NCI-H2029 (cell line): Measurements from ENCODE around the gene BACH1.

Experiments
- DNase-seq: peaks from one replicate; lab custom pipeline; 2025; lab: John Stamatoyannopoulos, UW

The BACH1 gene

DNA sequence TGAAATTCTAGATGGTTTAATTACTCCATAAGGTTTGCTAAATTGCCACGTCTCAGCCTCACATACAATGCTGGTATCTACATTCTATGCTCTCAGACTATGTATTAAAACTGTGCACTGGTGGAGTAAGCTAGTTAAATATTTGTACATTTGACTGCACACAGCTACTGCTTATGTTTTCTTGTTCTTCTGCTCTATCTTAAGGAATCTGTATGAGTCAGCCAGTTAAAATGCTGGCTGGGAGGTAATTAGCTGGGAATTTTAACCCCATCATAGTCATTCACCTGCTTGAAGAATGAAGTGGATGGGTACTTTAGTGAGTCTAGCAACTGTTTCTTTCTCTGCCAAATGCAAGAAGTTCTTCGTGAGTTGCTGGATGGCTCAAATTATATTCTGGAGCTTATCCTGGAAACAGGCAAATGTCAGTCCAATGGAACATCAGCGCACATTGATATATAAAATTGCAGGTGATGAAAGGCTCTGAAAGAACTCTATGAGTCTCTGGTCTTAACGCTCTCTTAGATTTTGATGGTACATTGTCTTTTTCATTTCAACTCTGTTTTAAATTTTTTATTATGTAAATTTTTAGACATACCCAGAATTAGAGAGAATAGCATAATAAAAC lies 83.4 kb downstream of the BACH1 start:
- DNase-seq, result no peak

DNA sequence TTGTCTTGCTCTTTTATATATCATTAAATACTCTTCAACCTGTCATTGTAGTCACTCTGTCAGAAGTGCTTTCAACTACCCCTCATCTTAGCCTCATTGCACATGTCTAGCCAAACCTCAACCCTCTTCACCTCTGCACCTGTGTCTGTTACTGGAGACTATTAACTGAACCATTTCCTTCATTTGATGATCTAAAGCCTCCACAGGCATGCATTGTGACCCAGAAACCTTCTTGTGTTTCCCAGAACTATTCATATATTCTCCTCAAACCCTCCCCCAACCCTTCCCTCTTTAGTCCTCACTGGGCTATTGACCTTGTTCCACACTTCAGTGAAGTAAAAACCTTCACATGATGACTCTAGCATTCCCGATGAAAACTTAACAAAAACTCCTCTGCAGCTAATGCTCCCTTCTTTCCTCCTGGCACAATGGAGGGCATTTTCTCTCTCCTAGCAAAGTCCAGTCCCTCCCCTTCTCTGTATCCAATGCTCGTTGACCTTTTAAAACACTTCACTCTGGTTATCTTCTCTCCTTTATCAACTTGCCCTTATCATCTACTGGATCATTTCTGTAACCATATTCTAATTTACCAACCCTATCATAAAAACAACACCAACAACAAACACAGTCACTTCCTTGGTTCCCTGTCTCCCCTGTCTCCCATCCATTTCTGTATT lies 86.1 kb downstream of the BACH1 start:
- peak; percentile 67 for DNase-seq

DNA sequence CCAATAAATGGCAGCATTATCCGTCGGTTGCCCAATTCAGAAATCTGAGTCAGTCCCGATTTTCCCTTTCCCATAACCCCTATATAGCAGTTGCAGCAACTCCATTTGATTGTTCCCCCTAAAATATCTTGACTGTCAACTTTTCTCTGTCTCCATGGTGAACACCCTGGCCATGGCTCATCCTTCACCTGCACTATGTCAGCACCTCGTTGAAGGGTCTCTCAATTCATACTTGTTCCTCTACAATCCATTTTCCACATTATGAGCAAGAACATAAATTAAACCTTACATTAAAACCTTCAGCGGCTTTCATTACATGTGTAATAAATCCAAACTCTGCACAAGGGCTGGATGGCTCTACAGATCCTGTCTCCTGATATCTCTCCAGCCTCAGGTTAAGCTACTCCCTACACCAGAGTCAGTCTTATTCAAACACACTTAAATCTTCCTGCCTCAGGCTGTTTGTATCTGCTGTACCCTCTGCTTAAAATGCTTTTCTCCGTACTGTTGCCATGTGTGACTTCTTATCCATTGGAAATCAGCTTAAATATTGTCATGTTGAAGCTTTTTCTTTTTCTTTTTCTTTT lies 87.3 kb downstream of the BACH1 start:
- no peak for DNase-seq

DNA sequence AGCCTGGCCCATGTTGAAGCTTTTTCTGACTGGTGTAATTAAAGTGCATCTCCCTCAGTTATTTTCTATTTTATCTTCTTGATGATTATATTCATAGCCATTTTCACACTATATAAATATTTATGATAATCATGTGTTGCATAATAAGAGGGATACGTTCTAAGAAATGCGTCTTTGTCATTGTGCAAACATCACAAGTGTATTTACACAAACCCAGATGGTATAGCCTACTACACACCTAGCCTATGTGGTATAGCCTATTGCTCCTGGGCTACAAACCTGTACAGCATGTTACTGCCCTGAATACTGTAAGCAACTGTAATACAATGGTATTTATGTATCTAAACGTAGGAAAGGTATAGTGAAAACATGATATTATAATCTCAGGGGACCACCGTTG lies 88.1 kb downstream of the BACH1 start:
- peak; percentile 12 for DNase-seq

DNA sequence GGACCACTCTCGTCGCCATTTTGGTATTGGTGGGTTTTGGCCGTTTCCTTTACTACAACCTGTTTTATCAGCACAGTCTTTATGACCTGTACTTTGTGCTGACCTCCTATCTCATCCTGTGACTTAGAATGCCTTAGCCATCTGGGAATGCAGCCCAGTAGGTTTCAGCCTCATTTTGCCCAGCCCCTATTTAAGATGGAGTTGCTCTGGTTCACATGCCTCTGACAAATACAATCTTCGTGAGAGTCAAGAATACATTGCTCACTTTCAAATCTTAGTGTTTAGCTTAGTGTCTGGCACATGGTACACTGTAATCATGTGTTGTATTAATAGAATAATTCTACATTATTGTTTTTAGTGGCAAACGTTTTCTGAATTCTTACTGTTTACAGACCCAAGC lies 88.9 kb downstream of the BACH1 start:
- DNase-seq, result no peak

DNA sequence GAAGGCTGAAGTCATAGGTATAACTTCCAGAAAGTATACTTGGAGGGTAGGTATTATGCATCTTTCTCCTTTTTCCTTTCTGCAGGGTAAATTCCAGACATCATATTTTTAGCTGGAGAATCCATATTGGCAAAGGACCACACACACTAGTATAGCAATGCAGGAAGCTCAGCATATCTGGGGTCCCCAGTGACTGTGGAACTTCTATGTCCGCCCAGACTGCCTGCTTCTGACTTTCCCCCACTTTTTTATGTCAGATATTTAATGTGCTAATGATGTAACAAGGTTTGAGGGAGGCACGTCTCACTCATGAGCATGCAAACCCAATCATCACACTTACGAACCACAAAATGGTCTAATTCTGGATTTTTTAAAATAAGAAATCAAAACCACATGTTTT lies 90.4 kb downstream of the BACH1 start:
- DNase-seq, result no peak

DNA sequence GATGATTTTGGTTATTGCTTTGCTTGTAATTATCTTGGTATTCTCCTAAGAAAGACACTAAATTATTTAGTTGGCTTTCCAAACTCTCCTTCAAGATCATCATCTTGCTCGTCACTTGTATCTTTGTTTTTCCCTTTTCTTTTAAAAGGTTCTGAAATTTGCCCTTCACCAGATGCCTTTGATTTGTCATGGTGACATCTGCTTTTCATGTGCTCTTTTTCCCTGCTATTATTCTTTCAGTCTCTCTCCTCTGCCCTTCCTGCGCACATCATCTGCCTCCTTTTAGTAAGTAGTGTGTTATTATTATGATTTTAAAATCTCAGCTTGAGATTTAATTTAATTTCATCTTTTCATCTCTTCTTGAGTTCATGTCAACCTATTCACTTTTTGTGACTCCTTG lies 92.1 kb downstream of the BACH1 start:
- DNase-seq, result no peak

DNA sequence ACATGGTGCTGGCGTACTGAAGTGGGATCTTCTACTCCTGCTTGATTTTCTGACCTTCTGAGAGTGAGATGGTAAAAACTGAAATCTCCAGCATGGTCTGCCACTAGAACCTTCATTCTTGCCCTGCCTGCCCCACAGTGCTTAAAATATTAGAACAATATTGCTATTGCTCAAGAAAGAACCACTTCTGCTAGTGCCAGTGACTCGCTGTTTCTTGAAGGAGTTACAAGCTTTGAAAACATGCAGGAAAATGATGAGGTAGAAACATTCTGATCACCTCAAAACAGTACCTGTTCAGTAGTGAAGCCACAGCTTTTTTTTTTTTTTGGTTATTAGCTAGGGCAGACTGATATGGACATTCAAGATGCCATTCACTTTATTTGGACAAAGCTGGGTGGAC lies 95.3 kb downstream of the BACH1 start:
- DNase-seq, result no peak
